ENCODE results near the gene FLT3LG.

- TF ChIP-seq, protein P1, sequence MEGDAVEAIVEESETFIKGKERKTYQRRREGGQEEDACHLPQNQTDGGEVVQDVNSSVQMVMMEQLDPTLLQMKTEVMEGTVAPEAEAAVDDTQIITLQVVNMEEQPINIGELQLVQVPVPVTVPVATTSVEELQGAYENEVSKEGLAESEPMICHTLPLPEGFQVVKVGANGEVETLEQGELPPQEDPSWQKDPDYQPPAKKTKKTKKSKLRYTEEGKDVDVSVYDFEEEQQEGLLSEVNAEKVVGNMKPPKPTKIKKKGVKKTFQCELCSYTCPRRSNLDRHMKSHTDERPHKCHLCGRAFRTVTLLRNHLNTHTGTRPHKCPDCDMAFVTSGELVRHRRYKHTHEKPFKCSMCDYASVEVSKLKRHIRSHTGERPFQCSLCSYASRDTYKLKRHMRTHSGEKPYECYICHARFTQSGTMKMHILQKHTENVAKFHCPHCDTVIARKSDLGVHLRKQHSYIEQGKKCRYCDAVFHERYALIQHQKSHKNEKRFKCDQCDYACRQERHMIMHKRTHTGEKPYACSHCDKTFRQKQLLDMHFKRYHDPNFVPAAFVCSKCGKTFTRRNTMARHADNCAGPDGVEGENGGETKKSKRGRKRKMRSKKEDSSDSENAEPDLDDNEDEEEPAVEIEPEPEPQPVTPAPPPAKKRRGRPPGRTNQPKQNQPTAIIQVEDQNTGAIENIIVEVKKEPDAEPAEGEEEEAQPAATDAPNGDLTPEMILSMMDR (IDR thresholded peaks at IDR 0.05), result peak; percentile 8 to 45 (median 39)
- TF ChIP-seq EP300 (IDR thresholded peaks at IDR 0.05) (no peak), POLR2A (IDR thresholded peaks at IDR 0.05) (no peak)
Measured at GRCh38 chr19:49475995-49476880, 2.2 kb downstream of the FLT3LG start.
